DND-41 (cell line): ENCODE results near the gene PAFAH2.

Source experiments
- CTCF ChIP-seq: IDR thresholded peaks from 2 replicates; pipeline ENCODE4 v1.5.1; 2012; ENCODE audit warnings: borderline replicate concordance, low read length, moderate library complexity, mild to moderate bottlenecking; ENCODE audit not compliant: poor library complexity, severe bottlenecking; ENCODE audit errors: extremely low read depth
- EZH2 ChIP-seq: IDR thresholded peaks from 3 replicates; pipeline ENCODE4 v1.6.1; 2012; ENCODE audit warnings: borderline replicate concordance, low read depth, mild to moderate bottlenecking, moderate library complexity, low read length, inconsistent platforms; ENCODE audit not compliant: severe bottlenecking

- TF ChIP-seq CTCF, result no peak
- no peak for TF ChIP-seq EZH2
These were observed 44.9 kb downstream of the PAFAH2 start for GRCh38 chr1:25952841-25953401.
